Measurements from ENCODE around the gene NDUFS6.

DNA sequence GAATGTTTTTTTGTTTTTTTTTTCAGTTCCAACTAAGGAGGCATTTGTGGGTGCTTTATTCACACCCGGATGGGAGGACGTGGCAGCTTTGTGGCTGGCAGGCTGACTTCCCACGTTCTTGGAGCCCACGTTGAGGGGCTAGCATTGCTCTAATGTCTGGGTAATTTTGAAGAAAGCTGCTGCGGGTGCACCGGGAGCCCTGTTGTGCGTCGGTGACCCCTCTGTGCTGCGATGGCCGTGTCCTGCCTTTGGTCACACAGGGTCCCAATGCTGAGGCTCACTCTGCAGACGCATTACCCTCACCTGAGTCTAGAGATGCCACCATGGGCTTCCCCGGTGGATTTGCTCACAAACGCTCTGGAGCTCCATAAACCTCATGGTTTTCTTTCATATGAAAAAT lies 34.2 kb downstream of the NDUFS6 start:
- TF ChIP-seq, protein P1, sequence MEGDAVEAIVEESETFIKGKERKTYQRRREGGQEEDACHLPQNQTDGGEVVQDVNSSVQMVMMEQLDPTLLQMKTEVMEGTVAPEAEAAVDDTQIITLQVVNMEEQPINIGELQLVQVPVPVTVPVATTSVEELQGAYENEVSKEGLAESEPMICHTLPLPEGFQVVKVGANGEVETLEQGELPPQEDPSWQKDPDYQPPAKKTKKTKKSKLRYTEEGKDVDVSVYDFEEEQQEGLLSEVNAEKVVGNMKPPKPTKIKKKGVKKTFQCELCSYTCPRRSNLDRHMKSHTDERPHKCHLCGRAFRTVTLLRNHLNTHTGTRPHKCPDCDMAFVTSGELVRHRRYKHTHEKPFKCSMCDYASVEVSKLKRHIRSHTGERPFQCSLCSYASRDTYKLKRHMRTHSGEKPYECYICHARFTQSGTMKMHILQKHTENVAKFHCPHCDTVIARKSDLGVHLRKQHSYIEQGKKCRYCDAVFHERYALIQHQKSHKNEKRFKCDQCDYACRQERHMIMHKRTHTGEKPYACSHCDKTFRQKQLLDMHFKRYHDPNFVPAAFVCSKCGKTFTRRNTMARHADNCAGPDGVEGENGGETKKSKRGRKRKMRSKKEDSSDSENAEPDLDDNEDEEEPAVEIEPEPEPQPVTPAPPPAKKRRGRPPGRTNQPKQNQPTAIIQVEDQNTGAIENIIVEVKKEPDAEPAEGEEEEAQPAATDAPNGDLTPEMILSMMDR (IDR thresholded peaks at IDR 0.05), result no peak
- no peak for TF ChIP-seq POLR2A (IDR thresholded peaks at IDR 0.05)

Measured in testis (tissue), 2 donors.